GM23248 (cell line): ENCODE measurements around the gene SMARCA4. TPM values are rescaled to one million over a fixed set of nuclear protein-coding genes. Genes with fewer than 3 reads are reported as not detected.

ENCODE experiments used
- DNase-seq: peaks from one replicate; pipeline ENCODE4 v3.0.0-alpha.2; 2015
- H2AFZ ChIP-seq: fragments of 200-600 bp; sonication (generic); 2 replicates; pipeline ENCODE4 v1.6.1; 2016; ENCODE audit warnings: antibody characterized with exemption
- H3F3A ChIP-seq: fragments of 200-600 bp; sonication (generic); 2 replicates; pipeline ENCODE4 v1.6.1; 2016; ENCODE audit warnings: mild to moderate bottlenecking, antibody characterized with exemption, mixed run types; ENCODE audit not compliant: insufficient read depth
- H3K27ac ChIP-seq: fragments of 200-600 bp; sonication (generic); 2 replicates; pipeline ENCODE4 v1.5.1; 2016; ENCODE audit warnings: mild to moderate bottlenecking
- H3K27me3 ChIP-seq: fragments of 200-600 bp; sonication (generic); replicated peaks from 2 replicates; pipeline ENCODE4 v1.6.1; 2016; ENCODE audit warnings: mild to moderate bottlenecking; ENCODE audit not compliant: insufficient read depth
- H3K36me3 ChIP-seq: fragments of 200-600 bp; sonication (generic); 2 replicates; pipeline ENCODE4 v1.6.1; 2016; ENCODE audit warnings: low read depth, mild to moderate bottlenecking
- H3K4me1 ChIP-seq: fragments of 200-600 bp; sonication (generic); 2 replicates; pipeline ENCODE4 v1.6.1; 2016; ENCODE audit warnings: mild to moderate bottlenecking; ENCODE audit not compliant: insufficient read depth
- H3K4me2 ChIP-seq: fragments of 200-600 bp; sonication (generic); one replicate; pipeline ENCODE4 v1.6.1; 2016; ENCODE audit warnings: mild to moderate bottlenecking; ENCODE audit not compliant: unreplicated experiment
- H3K4me3 ChIP-seq: fragments of 200-600 bp; sonication (generic); 2 replicates; pipeline ENCODE4 v1.5.1; 2016; ENCODE audit warnings: mild to moderate bottlenecking
- H3K79me2 ChIP-seq: fragments of 200-600 bp; sonication (generic); 2 replicates; pipeline ENCODE4 v1.6.1; 2016; ENCODE audit warnings: mild to moderate bottlenecking; ENCODE audit not compliant: insufficient read depth
- H3K9ac ChIP-seq: fragments of 200-600 bp; sonication (generic); 2 replicates; pipeline ENCODE4 v1.6.1; 2016; ENCODE audit warnings: mild to moderate bottlenecking
- H3K9me2 ChIP-seq: fragments of 200-600 bp; sonication (generic); 2 replicates; pipeline ENCODE4 v1.6.1; 2016; ENCODE audit warnings: mixed run types, mild to moderate bottlenecking, moderate library complexity; ENCODE audit not compliant: insufficient read depth
- H3K9me3 ChIP-seq: fragments of 200-600 bp; sonication (generic); one replicate; pipeline ENCODE4 v1.6.1; 2017; ENCODE audit warnings: low read depth
- H4K20me1 ChIP-seq: fragments of 200-600 bp; sonication (generic); 2 replicates; pipeline ENCODE4 v1.6.0; 2016; ENCODE audit not compliant: insufficient read depth
- EZH2 ChIP-seq: fragments of 200-600 bp; sonication (generic); IDR thresholded peaks from 2 replicates; pipeline ENCODE4 v1.6.1; 2018; ENCODE audit warnings: antibody characterized with exemption, mild to moderate bottlenecking; ENCODE audit not compliant: insufficient read depth, poor library complexity, severe bottlenecking
- EZH2phosphoT487 ChIP-seq: fragments of 200-600 bp; sonication (generic); IDR thresholded peaks from 2 replicates; pipeline ENCODE4 v1.6.1; 2018; ENCODE audit warnings: antibody characterized with exemption, moderate library complexity, mild to moderate bottlenecking, low read depth; ENCODE audit not compliant: insufficient read depth
- WGBS, 2 experiments: methylation state at CpG; one replicate each; pipeline ENCODE4 v1.1.6; 2015 to 2017; ENCODE audit warnings: low lambda C conversion rate in 2 of 2, low coverage in 1 of 2; ENCODE audit errors: missing lambda C conversion rate in 2 of 2; 5-methylcytosine and 5-hydroxymethylcytosine counted together
- in situ Hi-C: fragments of 300-500 bp; cut with MboI; formaldehyde crosslinking; loops from 2 replicates; pipeline ENCODE4 v1.15.0; 2020
- polyA plus RNA-seq: library from polyadenylated mRNA; unstranded; fragments of >200 nt; fragmentation: Nextera tagmentation; extraction: Ambion mirVana; gene quantifications from 2 replicates; pipeline ENCODE4 v1.2.1, GENCODE V29; 2016
- total RNA-seq: library from RNA; depleted of rRNA; stranded (reverse); fragments of >200 nt; shearing (Covaris generic); gene quantifications from 2 replicates; pipeline ENCODE4 v1.2.3, GENCODE V29; 2014

Gene SMARCA4
- total and polyA plus RNA-seq, 2 experiments from 2014 or later = 37.1 to 44.0 TPM

- H3K36me3 ChIP-seq = no peaks in the 10 kb centered on the region
- DNase-seq = peak; percentile 42
- 84 to 85% methylated on average over 19 of the region's 19 CpGs for WGBS, 2 experiments
- no peaks in the 10 kb centered on the region for H3K27me3 ChIP-seq
- no peaks in the 10 kb centered on the region for H3K9me2 ChIP-seq
- 0 out of 2 replicates have a peak overlapping the region, but pooled peaks have one; percentile 29 for H3K9ac ChIP-seq
- no peaks in the 10 kb centered on the region for H3F3A ChIP-seq
- H3K4me3 ChIP-seq = no peak overlapping the region
- H3K4me2 ChIP-seq = no peak overlapping the region
- no peak overlapping the region for H3K27ac ChIP-seq
- in situ Hi-C loops = no loop called here
- peaks cover 14% of the 10 kb centered on the region; the same call in 1 of the 2 replicates for H3K4me1 ChIP-seq
- H3K9me3 ChIP-seq = no peaks in the 10 kb centered on the region
- TF ChIP-seq EZH2 (no peak), EZH2phosphoT487 (no peak)
- no peak overlapping the region for H2AFZ ChIP-seq
- H3K79me2 ChIP-seq = peaks cover 99% of the 10 kb centered on the region
- H4K20me1 ChIP-seq = no peaks in the 10 kb centered on the region
Observed at GRCh38 chr19:10975374-10976130, 14.7 kb downstream of the SMARCA4 start.

- Histone ChIP-seq H3K79me2 (peaks cover 99% of the 10 kb centered on the region), H3F3A (no peaks in the 10 kb centered on the region), H3K9ac (0 out of 2 replicates have a peak overlapping the region, but pooled peaks have one; percentile 29), H3K36me3 (no peaks in the 10 kb centered on the region), H3K4me2 (no peak overlapping the region), H3K27ac (no peak overlapping the region), H3K9me2 (no peaks in the 10 kb centered on the region), H4K20me1 (no peaks in the 10 kb centered on the region), H2AFZ (no peak overlapping the region), H3K4me3 (no peak overlapping the region), H3K27me3 (no peaks in the 10 kb centered on the region), H3K4me1 (peaks cover 15% of the 10 kb centered on the region; the same call in 1 of the 2 replicates), H3K9me3 (no peaks in the 10 kb centered on the region)
- TF ChIP-seq EZH2 (no peak), EZH2phosphoT487 (no peak)
- DNase-seq = no peak
- in situ Hi-C loops = no loop called here
- 94 to 96% methylated on average over 18 to 19 of the region's 19 CpGs for WGBS, 2 experiments
Observed at GRCh38 chr19:10976131-10976892, 15.5 kb downstream of the SMARCA4 start.

GRCh38 chr19:10977742-10978092 is 16.9 kb downstream of the SMARCA4 start:
- Histone ChIP-seq H3K27ac (no peak overlapping the region), H3K4me3 (no peak overlapping the region), H4K20me1 (no peaks in the 10 kb centered on the region), H2AFZ (no peak overlapping the region), H3K4me1 (peaks cover 15% of the 10 kb centered on the region; the same call in 1 of the 2 replicates), H3K9me2 (no peaks in the 10 kb centered on the region), H3K9me3 (no peaks in the 10 kb centered on the region), H3K4me2 (no peak overlapping the region), H3K27me3 (no peaks in the 10 kb centered on the region), H3K36me3 (no peaks in the 10 kb centered on the region), H3K79me2 (peaks cover 99% of the 10 kb centered on the region), H3K9ac (no peak overlapping the region), H3F3A (no peaks in the 10 kb centered on the region)
- DNase-seq = no peak
- TF ChIP-seq EZH2phosphoT487 = no peak
- no peak for TF ChIP-seq EZH2
- in situ Hi-C loops = no loop called here
- 98% methylated on average over 5 of the region's 5 CpGs for WGBS, 2 experiments

- TF ChIP-seq EZH2phosphoT487 (no peak), EZH2 (no peak)
- no peaks in the 10 kb centered on the region for H3K36me3 ChIP-seq
- no peaks in the 10 kb centered on the region for H3K9me3 ChIP-seq
- H3K27ac ChIP-seq = peak overlapping the region; percentile 28; the same call in 1 of the 2 replicates
- H3F3A ChIP-seq = no peaks in the 10 kb centered on the region
- H2AFZ ChIP-seq = peak overlapping the region; percentile 39; the same call in 1 of the 2 replicates
- no peaks in the 10 kb centered on the region for H3K27me3 ChIP-seq
- 21 to 31% methylated on average over 15 of the region's 15 CpGs for WGBS, 2 experiments
- in situ Hi-C loops = no loop called here
- peak overlapping the region; percentile 35 for H3K4me3 ChIP-seq
- H3K4me2 ChIP-seq = peak overlapping the region; percentile 68
- H3K9me2 ChIP-seq = no peaks in the 10 kb centered on the region
- H3K79me2 ChIP-seq = peaks cover 100% of the 10 kb centered on the region
- no peaks in the 10 kb centered on the region for H4K20me1 ChIP-seq
- H3K4me1 ChIP-seq = peaks cover 15% of the 10 kb centered on the region; the same call in 1 of the 2 replicates
- DNase-seq = peak; percentile 66
- H3K9ac ChIP-seq = peak overlapping the region; percentile 51
Observed at GRCh38 chr19:10979951-10980381, 19.1 kb downstream of the SMARCA4 start.
